Ishikawa (cell line): ENCODE results near the gene TAL1.

Experiments used
- CEBPB ChIP-seq: IDR thresholded peaks from 2 replicates; pipeline ENCODE4 v1.6.1; 2012
- CREB1 ChIP-seq: IDR thresholded peaks from 2 replicates; pipeline ENCODE4 v1.6.1; 2012; ENCODE audit warnings: low read depth
- EP300 ChIP-seq: IDR thresholded peaks from 2 replicates; pipeline ENCODE4 v1.6.1; 2012; ENCODE audit warnings: borderline replicate concordance
- FOXM1 ChIP-seq: IDR thresholded peaks from 2 replicates; pipeline ENCODE4 v1.6.1; 2012; ENCODE audit warnings: low read depth, borderline replicate concordance
- RAD21 ChIP-seq: IDR thresholded peaks from 2 replicates; pipeline ENCODE4 v1.6.1; 2012; ENCODE audit warnings: low read depth
- TCF12 ChIP-seq: IDR thresholded peaks from 2 replicates; pipeline ENCODE4 v1.6.1; 2012; ENCODE audit warnings: low read depth
- TEAD4 ChIP-seq: IDR thresholded peaks from 2 replicates; pipeline ENCODE4 v1.6.1; 2012
- YY1 ChIP-seq: IDR thresholded peaks from 2 replicates; pipeline ENCODE4 v1.6.1; 2012; ENCODE audit warnings: low read depth
- TF ChIP-seq, protein P1 (sequence below): IDR thresholded peaks from 2 replicates; pipeline ENCODE4 v1.6.1; 2012
- TF ChIP-seq, protein P2 (sequence below): IDR thresholded peaks from 2 replicates; pipeline ENCODE4 v1.6.1; 2012; ENCODE audit warnings: low read depth, mild to moderate bottlenecking

DNA sequence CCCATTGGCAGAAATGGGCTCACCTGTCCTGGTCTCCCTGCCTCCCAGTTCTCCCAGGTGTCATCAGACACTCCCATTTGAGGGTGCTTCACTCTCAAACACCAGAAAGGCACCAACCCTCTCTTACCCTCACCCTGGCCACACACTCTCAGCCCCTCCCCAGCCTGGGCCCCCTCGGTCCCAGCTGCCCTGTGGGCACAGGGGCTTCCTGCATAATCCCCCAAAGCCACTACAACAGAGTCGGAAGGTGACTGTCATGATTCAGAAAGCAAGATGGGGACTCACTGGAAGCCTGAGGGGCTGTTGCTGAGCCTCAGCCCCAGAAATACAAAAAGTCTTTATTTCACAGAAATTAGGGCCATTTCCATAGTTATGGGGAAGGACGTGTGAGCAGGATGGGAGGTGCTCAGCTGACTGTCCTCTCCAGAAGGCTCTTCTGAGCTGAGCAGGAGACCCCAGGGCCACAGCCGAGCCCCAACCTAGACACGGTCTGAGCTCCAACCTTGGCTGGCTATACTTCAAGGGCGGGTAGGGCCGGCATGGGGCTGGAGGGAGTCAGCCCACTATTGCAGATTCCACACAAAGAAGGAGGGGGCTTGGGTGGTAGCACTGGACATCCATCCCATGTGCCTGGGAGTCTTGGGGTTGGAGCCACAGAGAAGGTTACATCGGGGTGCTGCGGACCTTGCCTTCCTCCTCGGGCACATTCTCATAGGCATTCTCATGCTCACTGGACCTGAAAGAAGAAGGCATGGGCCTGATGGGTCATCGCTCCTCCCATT is 48.5 kb downstream of the TAL1 start:
- TF ChIP-seq CEBPB = no peak
- no peak for TF ChIP-seq TEAD4
- TF ChIP-seq, protein P1, sequence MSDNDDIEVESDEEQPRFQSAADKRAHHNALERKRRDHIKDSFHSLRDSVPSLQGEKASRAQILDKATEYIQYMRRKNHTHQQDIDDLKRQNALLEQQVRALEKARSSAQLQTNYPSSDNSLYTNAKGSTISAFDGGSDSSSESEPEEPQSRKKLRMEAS = no peak
- TF ChIP-seq YY1 = no peak
- TF ChIP-seq EP300 = no peak
- no peak for TF ChIP-seq RAD21
- no peak for TF ChIP-seq TCF12
- TF ChIP-seq, protein P2, sequence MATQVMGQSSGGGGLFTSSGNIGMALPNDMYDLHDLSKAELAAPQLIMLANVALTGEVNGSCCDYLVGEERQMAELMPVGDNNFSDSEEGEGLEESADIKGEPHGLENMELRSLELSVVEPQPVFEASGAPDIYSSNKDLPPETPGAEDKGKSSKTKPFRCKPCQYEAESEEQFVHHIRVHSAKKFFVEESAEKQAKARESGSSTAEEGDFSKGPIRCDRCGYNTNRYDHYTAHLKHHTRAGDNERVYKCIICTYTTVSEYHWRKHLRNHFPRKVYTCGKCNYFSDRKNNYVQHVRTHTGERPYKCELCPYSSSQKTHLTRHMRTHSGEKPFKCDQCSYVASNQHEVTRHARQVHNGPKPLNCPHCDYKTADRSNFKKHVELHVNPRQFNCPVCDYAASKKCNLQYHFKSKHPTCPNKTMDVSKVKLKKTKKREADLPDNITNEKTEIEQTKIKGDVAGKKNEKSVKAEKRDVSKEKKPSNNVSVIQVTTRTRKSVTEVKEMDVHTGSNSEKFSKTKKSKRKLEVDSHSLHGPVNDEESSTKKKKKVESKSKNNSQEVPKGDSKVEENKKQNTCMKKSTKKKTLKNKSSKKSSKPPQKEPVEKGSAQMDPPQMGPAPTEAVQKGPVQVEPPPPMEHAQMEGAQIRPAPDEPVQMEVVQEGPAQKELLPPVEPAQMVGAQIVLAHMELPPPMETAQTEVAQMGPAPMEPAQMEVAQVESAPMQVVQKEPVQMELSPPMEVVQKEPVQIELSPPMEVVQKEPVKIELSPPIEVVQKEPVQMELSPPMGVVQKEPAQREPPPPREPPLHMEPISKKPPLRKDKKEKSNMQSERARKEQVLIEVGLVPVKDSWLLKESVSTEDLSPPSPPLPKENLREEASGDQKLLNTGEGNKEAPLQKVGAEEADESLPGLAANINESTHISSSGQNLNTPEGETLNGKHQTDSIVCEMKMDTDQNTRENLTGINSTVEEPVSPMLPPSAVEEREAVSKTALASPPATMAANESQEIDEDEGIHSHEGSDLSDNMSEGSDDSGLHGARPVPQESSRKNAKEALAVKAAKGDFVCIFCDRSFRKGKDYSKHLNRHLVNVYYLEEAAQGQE = no peak
- TF ChIP-seq CREB1 = no peak
- TF ChIP-seq FOXM1 = no peak
